Stimulated activated CD4-positive, alpha-beta T cell treated with anti-CD3 and anti-CD28 coated beads, TNF-alpha, amount 100 ng/mL, for 4 hours (primary cell): Measurements from ENCODE around the gene VILL.
A peak's percentile ranks its signal among the peaks of the same experiment; 100 is the strongest.
"Not testable (repeated sequence)": the region's sequence is repeated elsewhere in the genome, so short reads cannot be mapped to it uniquely, and the experiment has no call there.

ENCODE experiments used
- DNase-seq, 3 experiments: peaks; one replicate each; pipeline ENCODE4 v3.0.0-alpha.2; 2020; ENCODE audit warnings: low read depth in 3 of 3

Gene VILL

GRCh38 chr3:38017445-38018295 is 27.1 kb downstream of the VILL start:
- no peak for DNase-seq

GRCh38 chr3:38018296-38019266 is 28.0 kb downstream of the VILL start:
- DNase-seq, result no peak

- DNase-seq, result no peak
Measured at GRCh38 chr3:38019658-38020341, 29.2 kb downstream of the VILL start.

- DNase-seq, result no peak
Measured at GRCh38 chr3:38020342-38020726, 29.7 kb downstream of the VILL start.

- DNase-seq, result no peak
Measured at GRCh38 chr3:38021196-38021595, 30.6 kb downstream of the VILL start.

GRCh38 chr3:38022301-38022700 is 31.7 kb downstream of the VILL start:
- DNase-seq, result no peak

GRCh38 chr3:38022896-38023709 is 32.5 kb downstream of the VILL start:
- no peak for DNase-seq

- DNase-seq, result no peak
Measured at GRCh38 chr3:38026856-38027255, 36.3 kb downstream of the VILL start.

GRCh38 chr3:38027466-38028465 is 37.2 kb downstream of the VILL start:
- no peak for DNase-seq

- DNase-seq, result no peak
Measured at GRCh38 chr3:38028621-38029361, 38.2 kb downstream of the VILL start.

- no peak for DNase-seq
Measured at GRCh38 chr3:38029400-38030125, 39.0 kb downstream of the VILL start, which contains the start of gene PLCD1. PLCD1 (minus strand) TSS chr3:38029642; CDS start chr3:38029539, 103 bp downstream.

- no peak for DNase-seq
Measured at GRCh38 chr3:38030126-38031021, 39.8 kb downstream of the VILL start.

- DNase-seq, result peak in 2 of 3 experiments; percentile 45 to 49
Measured at GRCh38 chr3:38031022-38031994, 40.7 kb downstream of the VILL start.

- DNase-seq, result no peak
Measured at GRCh38 chr3:38032328-38032865, 41.8 kb downstream of the VILL start.

GRCh38 chr3:38033586-38033985 is 43.0 kb downstream of the VILL start:
- not testable (repeated sequence) for DNase-seq

- DNase-seq, result not testable (repeated sequence)
Measured at GRCh38 chr3:38034335-38034734, 43.7 kb downstream of the VILL start.
